NCI-H146 treated with DMSO at 0.1 percent for 48 hours (cell line): ENCODE measurements around the gene RNGTT.
"Not testable (repeated sequence)": the region's sequence is repeated elsewhere in the genome, so short reads cannot be mapped to it uniquely, and the experiment has no call there.

ENCODE experiments used
- DNase-seq: peaks from one replicate; lab custom pipeline; 2025; ENCODE audit not compliant: unreplicated experiment; lab: John Stamatoyannopoulos, UW

The RNGTT gene

GRCh38 chr6:88869263-88870020 lies 94.0 kb downstream of the RNGTT start:
- no peak for DNase-seq

GRCh38 chr6:88867841-88868731 lies 95.3 kb downstream of the RNGTT start:
- DNase-seq = no peak

GRCh38 chr6:88866856-88867255 lies 96.6 kb downstream of the RNGTT start:
- DNase-seq = no peak

GRCh38 chr6:88865275-88865674 lies 98.1 kb downstream of the RNGTT start:
- DNase-seq = no peak

- no peak for DNase-seq
Observed at GRCh38 chr6:88864359-88865054, 98.9 kb downstream of the RNGTT start.

DNA sequence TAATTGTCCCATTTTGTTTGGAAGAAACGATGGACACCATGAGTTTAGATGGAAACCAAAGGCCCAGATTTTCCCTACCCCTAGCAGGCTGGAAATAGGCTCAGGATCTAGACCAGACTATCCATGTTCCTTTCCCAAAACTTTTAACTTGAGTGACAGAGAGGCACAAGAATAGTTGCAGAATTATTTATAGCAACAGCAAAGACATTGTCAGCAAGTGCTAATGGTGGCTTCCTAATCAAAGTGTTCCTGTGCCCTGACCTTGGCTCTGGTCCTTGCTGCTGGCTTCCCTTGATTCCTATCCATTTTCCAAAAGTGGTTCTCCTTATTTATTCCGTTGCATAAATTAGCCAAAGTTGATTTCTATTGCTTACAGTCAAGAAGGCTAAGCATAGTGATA lies 103.1 kb downstream of the RNGTT start:
- DNase-seq = no peak

GRCh38 chr6:88858455-88858854 lies 105.0 kb downstream of the RNGTT start:
- no peak for DNase-seq

DNA sequence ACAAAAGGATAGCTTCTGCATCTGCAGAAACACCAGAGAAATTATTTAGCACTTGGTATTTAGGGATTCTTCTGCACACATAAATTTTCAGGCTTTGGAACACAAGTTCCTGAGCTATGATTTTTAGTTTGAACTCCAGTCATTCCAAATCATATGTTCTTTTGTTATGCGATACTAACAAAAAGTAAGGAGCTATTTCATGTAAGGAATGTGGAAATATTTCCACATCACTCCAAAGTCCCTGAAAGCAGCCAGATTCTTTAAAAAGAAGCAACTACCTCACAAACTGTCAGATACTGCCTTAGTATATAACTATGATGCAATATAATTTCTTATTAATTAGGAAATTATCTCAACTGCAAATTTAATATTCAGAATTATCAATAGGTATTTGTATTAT lies 106.9 kb downstream of the RNGTT start:
- no peak for DNase-seq

- peak; percentile 70 for DNase-seq
Observed at GRCh38 chr6:88855541-88856147, 107.8 kb downstream of the RNGTT start.

- no peak for DNase-seq
Observed at GRCh38 chr6:88852775-88853174, 110.6 kb downstream of the RNGTT start.

GRCh38 chr6:88852000-88852399 lies 111.4 kb downstream of the RNGTT start:
- DNase-seq = no peak

GRCh38 chr6:88848870-88849269 lies 114.5 kb downstream of the RNGTT start:
- no peak for DNase-seq

DNA sequence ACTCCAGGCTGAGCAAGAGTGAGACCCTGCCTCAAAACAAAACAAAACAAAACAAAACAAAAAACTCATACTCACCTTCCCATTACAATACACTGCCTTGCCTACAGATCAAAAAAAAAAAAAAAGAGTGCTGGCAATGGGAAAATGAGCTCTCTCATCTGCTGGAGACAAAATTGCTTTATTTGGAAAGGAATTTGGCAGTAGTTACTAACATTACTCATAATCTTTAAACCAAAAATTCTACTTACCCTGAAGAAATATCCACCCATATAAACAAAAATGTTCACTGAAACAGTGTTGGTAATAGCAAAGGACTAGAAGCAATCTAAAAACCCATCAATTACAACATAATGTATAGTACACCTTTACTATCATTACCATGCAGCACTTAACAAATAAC lies 120.4 kb downstream of the RNGTT start:
- DNase-seq = no peak

DNA sequence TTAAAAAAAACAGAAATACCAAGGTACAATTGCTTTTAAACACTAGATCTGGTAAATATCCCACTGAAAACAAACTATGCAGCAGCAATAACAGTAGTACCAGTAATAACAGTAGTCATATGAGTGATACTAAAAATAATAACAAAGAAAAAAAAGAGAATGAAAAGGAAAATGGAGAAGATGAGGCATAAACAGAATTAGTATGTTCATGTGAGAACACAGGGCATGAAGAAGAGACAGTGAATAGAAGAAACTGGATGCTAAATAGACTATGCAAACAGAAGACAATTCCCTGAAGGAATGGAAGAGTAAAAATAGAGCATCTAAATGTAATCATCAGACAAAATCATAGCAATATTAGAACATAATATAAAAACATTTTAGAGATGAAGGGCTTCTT lies 121.1 kb downstream of the RNGTT start:
- DNase-seq = no peak

GRCh38 chr6:88840796-88841539 lies 122.5 kb downstream of the RNGTT start:
- no peak for DNase-seq

- no peak for DNase-seq
Observed at GRCh38 chr6:88840289-88840688, 123.1 kb downstream of the RNGTT start.

- DNase-seq = no peak
Observed at GRCh38 chr6:88839280-88839679, 124.1 kb downstream of the RNGTT start.

GRCh38 chr6:88835210-88835609 lies 128.2 kb downstream of the RNGTT start:
- DNase-seq = no peak

- DNase-seq = not testable (repeated sequence)
Observed at GRCh38 chr6:88833071-88833470, 130.3 kb downstream of the RNGTT start.

GRCh38 chr6:88827599-88827998 lies 135.8 kb downstream of the RNGTT start:
- DNase-seq = not testable (repeated sequence)
